SW480 (cell line): ENCODE data around the gene CNPY3.
"Not testable (repeated sequence)": the region's sequence is repeated elsewhere in the genome, so short reads cannot be mapped to it uniquely, and the experiment has no call there.

Source experiments
- DNase-seq: peaks from one replicate; pipeline ENCODE4 v3.0.0-alpha.2; 2016; ENCODE audit warnings: low spot score

Gene CNPY3

DNA sequence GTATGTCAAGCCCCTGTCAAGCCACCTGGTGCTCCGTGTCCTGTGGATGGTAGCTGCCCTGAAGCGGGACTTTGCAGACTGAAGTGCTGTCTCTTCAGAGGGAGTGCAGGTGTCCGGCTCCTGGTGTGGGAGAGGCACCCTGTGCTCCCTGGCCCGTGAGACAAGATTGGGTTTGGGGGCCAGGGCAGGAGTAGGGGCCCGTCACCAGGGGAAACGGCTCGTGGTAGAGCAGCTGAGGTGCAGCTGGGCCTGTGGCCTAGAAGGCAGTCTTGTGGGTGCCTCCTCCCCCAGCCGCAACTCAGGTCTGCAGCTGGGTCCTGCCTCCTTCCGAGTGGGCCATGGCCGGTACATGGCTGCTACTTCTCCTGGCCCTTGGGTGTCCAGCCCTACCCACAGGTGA, 13.5 kb upstream of the CNPY3 start, which contains the start of gene PTCRA:
Gene PTCRA, plus strand, starts transcription at position 322 of the 400 bp plus-strand sequence. Its CDS starts 17 bp downstream, at position 339.
- DNase-seq: no peak

DNA sequence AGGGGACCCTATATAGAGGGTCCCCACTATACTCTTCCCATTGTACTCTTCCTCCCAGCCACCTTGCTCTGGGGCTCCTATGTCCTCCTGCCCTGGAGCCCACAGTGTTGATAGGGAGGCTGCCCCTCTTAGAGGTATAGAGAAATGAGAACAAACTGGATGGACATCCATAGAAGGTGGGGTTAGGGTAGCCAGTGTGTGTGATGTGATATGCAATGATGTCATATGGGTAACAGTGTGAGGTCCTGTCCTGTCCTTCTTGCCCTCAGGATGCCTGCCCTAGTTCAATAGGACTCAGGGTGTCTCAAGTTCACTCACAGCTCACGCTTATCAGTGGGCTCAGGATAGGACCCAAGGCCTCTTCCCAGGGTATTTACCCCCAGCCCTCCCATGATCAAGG, 13.0 kb upstream of the CNPY3 start:
- no peak for DNase-seq

DNA sequence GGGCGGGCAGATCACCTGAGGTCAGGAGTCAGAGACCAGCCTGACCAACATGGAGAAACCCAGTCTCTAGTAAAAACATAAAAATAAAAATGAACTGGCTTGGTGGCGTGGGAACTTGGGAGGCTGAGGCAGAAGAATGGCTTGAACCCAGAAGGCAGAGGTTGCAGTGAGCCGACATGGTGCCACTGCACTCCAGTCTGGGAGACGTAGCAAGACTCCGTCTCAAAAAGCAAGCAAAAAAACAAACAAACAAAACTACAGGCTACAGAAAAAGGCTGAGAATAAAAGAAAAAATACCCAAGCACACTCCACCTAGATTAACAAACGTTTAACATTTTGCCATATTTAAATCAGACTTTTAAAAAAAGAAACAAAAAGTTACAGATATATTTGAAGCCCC, 7.5 kb upstream of the CNPY3 start:
- no peak for DNase-seq

DNA sequence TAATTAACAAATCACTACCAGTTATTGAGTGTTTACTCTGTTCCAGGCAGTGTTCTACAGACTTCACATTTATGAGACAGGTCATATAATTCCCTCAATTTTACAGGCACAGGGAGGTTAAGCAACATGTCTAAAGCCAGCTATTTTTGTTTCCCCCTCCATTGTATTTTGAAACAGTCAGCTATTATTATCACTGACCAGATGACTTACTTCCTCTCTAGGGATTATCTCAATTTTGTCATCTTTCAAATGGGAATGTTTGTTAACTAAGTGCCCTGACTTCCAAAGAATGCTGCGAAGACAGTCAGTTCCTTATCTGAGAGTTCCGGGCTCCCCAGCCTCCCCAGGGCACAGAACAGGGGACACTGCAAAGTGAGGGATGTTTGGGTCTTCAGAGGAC, 5.6 kb upstream of the CNPY3 start:
- DNase-seq: no peak

DNA sequence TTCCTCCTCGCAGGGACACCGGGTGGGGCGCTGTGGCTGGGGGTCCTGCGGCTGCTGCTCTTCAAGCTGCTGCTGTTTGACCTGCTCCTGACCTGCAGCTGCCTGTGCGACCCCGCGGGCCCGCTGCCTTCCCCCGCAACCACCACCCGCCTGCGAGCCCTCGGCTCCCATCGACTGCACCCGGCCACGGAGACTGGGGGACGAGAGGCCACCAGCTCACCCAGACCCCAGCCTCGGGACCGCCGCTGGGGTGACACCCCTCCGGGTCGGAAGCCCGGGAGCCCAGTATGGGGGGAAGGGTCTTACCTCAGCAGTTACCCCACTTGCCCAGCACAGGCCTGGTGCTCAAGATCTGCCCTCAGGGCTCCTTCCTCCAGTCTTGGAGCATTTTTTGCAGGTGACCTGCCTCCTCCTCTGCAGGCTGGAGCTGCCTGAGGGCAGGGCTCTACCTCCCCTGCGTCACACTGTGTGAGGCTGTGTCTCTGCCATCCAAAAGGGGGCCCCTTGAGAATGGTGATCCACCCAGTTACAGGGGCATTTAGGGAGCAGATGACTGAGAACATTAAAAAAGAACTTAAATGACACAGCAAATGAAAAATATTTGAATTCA, 3.9 kb upstream of the CNPY3 start:
- no peak for DNase-seq

DNA sequence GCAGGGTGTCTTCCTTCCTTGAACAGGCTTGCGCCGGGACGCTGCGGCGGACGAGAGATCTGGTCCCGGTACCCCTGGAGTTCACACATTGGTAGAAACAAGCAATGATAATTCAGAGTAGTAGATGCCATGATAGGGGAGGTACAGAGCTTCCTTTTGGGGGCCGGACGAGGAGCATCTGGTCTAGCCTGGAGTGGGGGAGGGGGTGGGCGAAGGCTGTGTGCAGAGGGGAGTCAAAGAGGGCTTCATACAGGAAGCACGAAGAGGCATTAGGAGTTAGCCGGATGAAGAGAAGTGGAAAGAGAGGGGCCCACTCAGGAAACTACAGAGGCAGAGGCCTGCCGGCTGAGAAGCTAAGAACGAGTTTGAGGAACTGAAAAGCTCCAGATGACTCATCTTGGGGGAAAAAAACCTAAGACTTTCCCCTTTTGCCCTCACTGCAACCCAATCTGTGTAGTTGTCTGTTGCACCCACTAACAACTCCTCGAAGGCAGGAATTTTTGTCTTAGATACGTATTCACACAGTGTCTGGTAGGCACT, 611 bp downstream of the CNPY3 start:
- no peak for DNase-seq

DNA sequence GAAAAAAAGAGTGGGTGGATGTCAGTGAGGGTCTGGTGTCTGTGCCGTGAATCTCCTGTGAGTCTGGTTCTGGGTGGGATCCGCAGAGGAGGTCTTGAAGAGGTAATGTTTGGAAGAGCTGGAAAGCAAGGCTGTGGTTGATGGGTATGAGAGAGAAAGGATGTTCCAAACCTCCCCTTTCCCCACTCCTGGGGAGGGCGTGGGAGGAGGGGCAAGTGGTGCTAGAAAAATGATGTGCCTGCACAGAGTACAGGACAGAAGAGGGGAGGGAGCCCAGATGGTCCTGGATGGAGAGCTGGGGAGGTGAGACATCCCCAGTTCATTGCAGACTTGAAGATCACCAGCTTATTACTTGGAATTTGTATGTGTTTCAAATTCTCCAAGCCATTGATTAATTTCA, 3.1 kb downstream of the CNPY3 start:
- DNase-seq: no peak

DNA sequence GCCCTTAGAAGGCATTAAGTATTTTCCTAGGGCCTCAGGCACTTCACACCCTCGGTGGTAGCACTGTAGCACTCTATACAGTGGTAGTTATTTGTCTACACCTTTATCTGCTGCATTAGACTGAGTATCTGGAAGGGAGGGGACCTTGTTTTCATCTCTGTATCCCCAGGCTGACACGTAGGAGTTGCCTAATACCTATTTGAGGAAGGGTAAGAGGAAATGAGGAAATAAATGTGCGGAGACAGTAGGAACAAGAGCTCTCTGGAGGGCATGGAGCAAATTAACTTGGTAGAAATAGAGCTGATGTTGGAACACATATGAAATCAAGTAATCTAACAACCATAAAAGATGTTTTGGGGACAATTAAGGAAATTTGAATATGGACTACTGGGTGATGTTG, 3.9 kb downstream of the CNPY3 start:
- no peak for DNase-seq

DNA sequence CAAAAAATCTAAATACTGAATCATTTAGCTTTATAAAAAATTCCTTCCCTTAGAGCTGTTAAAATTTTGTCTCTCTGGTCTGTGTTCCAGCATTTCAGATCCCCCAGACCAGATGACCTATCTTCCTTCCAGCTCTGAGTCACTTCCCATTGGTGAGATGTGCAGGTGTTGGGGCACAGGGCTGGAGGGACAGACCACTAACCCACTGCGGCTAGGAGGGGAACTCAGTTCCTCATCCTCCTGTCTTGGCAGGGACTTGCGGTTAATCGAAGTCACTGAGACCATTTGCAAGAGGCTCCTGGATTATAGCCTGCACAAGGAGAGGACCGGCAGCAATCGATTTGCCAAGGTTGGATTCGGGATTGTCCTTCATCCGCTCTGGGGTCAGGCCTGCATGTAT, 6.0 kb downstream of the CNPY3 start:
- DNase-seq: no peak

DNA sequence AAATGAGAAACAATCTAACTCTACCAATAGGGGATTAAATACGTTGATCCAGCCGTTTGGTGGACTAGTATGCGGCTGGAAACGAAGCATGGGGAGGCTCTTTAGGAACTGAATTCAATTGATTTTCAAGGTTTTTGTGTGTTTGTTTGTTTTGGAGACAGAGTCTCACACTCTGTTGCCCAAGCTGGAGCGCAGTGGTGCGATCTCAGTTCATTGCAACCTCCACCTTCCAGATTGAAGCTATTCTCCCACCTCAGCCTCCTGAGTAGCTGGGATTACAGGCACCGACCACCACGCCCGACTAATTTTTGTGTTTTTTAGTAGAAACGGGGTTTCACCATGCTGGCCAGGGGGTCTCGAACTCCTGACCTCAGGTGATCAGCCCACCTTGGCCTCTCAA, 7.1 kb downstream of the CNPY3 start:
- no peak for DNase-seq

DNA sequence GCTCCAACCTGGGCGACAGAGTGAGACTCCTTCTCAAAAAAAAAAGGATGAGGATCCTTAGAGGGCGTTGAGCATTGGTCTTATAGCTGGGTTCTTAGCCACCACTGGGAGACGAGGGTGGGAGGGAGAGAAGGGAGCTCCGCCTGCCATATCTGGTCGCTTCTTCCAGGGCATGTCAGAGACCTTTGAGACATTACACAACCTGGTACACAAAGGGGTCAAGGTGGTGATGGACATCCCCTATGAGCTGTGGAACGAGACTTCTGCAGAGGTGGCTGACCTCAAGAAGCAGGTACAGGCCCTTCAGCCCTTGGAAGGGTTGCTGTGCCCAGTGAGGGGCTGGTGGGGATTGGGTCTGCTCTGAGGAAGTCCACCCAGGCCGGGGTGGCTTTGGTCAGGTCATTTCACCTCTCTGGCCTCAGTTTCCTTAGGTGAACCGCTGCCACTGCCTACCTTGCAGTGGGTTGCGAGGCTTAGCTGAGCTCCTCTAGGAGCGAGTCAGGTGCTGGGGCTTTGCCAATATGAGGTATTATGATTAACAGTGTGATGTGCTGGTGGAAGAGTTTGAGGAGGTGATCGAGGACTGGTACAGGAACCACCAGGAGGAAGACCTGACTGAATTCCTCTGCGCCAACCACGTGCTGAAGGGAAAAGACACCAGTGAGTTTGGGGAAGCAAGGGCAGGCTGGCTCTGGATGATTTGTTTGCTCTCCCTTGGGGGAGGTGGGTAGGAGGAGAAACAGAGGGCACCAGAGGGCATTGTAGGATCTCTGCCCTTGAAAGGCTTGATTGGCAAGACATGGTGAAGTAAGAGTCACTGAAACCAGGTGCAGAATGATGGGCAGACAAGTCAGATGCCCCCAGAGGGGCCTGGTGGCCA, 8.5 kb downstream of the CNPY3 start:
- DNase-seq: no peak

DNA sequence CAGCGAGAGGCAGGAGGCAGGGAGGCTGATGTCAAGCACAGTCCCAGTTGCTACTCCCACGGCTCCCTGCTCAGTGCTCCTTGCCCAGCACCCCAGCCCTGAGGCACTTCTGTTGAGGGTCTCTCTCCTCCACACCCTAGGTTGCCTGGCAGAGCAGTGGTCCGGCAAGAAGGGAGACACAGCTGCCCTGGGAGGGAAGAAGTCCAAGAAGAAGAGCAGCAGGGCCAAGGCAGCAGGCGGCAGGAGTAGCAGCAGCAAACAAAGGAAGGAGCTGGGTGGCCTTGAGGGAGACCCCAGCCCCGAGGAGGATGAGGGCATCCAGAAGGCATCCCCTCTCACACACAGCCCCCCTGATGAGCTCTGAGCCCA, 9.1 kb downstream of the CNPY3 start:
- no peak for DNase-seq

DNA sequence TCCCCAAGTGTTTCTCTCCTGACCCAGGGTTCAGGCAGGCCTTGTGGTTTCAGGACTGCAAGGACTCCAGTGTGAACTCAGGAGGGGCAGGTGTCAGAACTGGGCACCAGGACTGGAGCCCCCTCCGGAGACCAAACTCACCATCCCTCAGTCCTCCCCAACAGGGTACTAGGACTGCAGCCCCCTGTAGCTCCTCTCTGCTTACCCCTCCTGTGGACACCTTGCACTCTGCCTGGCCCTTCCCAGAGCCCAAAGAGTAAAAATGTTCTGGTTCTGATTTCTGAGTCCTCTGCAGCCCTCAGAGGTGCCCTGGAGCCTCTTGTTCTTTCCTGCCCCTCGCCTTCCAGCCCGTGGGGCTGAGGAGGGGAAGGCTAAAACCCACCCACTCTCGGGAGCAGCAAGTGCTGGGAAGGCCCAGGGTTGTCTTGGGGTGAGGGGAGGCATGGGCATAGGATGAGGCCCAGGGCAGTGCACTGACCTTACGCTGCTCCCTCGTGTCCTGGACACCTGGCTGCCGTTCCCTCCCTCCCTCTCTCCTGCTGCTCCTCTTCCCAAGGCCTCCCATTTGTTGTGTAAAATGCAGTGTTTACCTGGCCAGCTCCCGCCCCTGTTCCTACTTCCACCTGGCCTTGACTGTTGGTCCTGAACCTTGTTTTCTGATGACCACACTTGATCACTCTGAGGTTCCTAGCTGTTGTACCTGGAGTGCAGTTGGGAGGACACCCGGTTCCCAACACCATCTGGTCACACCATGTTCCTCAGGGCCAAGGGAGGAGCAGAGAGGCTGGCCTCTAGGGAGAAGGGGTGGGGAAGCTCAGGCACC, 9.9 kb downstream of the CNPY3 start:
- no peak for DNase-seq

DNA sequence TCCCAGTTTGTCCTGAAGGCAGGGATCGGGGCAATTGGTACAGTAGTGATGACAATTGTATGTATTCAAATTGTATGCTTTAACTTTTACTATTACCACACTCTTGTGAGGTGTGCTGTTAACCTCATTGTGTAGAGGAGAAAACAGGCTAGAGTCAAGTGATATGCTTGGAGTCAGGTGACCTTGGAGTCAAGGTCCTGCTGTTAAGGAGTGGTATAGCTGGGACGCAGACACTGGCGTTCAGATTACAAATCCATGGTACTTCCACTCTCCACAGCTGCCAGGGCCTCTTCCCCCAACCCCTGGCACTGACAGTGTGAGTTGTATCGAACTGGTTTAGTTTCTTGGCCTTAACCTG, 10.5 kb downstream of the CNPY3 start:
- DNase-seq: no peak

DNA sequence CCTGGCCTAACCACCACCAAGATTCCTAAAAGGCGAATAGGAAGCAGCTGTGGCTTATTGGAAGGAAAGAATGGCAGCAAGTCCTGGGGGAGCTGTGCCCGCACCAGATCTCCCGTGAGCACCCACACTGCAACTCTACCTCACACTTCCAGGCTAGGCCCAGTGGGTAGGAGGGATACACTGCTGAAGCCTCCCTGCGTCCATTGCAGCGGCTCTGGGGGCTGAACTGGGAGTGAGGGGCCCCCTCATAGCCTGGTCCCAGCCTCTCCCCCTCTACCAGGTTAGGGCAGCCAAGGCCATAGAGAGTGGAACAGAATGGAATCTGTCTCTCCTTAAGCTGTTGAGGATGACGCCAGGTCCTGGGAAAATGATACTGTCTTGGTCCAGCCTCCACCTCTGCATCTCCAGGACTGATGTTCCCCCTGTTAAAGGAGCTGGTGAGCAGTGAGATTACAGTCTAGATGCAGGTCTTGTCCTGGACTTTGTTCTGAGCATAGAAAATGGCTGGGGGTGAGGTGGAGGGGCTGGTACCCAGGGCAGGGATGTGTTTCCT, 11.3 kb downstream of the CNPY3 start:
- DNase-seq: no peak

DNA sequence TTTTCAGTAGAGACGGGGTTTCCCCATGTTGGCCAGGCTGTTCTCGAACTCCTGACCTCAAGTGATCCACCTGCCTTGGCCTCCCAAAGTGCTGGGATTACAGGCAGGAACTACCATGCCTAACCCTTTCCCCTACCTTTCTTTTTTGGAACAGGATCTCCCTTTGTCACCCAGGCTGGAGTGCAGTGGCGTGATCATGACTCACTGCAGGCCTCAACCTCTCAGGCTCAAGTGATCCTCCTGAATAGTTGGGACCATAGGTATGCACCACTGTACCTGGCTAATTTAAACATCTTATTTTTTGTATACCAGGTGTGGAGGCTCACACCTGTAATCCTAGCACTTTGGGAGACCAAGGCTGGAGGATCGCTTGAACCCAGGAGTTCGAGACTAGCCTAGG, 12.1 kb downstream of the CNPY3 start:
- not testable (repeated sequence) for DNase-seq

DNA sequence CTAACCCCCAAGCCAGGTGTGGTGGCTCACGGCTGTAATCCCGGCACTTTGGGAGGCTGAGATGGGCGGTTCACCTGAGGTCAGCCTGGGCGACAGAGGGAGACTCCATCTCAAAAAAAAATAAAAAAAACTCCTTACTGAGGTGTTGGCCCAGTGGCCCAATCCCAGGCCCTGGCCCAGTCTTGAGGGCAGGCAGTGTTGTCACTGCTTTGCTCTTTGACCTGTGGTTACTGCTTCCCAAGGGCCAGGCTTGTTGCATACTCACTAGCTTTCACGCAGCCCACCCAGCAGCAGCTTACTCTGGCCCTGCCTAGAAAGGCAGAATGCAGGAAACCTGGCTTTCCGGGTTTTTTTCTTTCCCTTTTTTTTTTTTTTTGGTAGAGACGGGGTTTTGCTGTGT, 13.2 kb downstream of the CNPY3 start:
- no peak for DNase-seq

DNA sequence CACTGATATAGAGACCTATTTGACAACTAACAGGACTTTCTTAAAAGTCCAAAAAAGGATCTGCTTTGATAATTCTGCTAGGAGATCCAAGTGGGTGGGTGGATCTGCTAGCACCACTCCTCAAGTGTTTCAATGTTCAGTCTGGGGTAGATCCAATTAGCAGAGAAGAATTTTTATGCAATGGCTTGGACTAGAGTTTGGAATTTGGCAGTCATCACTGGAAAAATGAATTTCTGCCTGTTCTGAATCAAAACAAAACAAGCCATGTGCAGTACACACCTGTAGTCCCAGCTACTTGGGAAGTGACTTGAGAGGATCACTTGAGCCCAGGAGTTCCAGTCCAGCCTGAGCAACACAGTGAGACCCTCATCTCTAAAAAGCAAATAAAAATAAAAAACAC, 18.7 kb downstream of the CNPY3 start:
- DNase-seq: no peak

DNA sequence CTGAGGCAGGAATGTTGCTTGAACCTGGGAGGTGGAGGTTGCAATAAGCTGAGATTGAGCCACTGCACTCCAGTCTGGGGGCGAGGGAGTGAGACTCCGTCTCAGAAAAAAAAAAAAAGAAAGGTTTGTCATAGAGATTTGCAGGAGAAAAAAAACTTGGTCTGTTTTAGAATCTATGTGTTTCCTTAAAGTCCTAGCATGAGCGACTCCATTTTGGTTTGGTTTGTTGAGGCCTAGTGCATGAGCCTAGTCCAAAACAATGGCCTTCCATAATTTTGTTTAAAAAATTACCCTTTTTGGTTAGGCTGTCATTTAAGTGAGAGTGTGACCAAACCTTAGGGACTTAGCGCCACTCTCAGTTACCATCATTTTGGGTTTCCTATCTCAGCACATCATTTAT, 23.1 kb downstream of the CNPY3 start:
- DNase-seq: no peak

DNA sequence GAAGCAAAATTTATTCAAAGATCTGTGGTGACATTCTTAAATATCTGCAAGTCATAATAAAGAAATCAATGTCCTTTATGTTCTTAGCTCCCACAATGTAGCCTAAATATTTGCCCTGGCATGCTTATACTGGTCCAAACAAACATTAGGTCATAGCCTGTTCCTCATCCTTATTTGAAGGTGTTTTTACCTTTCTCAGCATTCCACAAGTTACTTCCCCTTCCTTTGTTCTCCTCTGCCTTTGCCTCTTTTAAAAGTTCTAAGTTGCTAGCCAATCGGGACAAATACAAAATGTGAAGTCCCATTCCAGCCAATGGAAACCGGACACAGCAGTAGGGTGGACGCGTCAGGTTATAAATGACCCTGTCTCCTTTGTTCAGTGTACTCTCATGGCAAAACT, 25.1 kb downstream of the CNPY3 start:
- DNase-seq: not testable (repeated sequence)

DNA sequence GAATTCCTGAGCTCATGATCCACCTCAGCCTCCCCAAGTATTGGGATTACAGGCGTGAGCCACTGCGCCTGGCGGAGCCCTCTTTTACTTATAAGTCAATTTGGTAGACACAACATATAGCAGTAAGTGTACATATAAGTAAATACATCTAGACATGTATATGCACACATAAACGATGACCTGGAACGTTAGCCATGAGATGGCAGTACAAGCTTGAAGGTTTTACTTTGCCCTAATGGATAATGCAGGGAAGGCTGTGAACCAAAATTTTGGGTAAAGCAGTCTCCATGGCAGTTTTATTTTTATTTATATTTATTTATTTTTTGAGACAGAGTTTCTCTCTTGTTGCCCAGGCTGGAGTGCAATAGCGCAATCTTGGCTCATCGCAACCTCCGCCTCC, 28.8 kb downstream of the CNPY3 start:
- no peak for DNase-seq

DNA sequence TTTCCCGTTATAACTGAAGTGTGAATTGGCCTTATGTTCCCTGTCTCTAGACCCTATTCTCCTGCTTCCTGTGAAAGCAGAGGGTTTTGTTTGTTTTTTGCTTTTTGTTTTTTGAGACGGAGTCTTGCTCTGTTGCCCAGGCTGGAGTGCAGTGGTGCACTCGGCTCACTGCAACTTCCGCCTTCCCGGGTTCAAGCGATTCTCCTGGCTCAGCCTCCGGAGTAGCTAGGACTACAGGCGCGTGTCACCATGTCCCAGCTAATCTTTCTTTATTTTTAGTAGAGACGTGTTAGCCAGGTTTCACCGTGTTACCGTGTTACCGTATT, 30.6 kb downstream of the CNPY3 start:
- no peak for DNase-seq
